ENCODE results near the gene SH3RF3.

- TF ChIP-seq CTCF (IDR thresholded peaks at IDR 0.05) (no peak), POLR2AphosphoS5 (IDR thresholded peaks at IDR 0.05) (no peak)
Measured at GRCh38 chr2:109480486-109481195, 351.6 kb downstream of the SH3RF3 start.

All from breast epithelium (tissue), 3 donors.